ENCODE measurements around the gene LAMTOR1.

The LAMTOR1 gene

GRCh38 chr11:72100009-72100408 is 3.1 kb downstream of the LAMTOR1 start:
- no peaks in the 10 kb centered on the region for H3K27me3 ChIP-seq (ENCODE audit: control insufficient read depth in 1 of 2, insufficient read depth in 2 of 2, low read length in 2 of 2)
- H3K36me3 ChIP-seq (ENCODE audit: insufficient read depth, low read length) = peaks cover 42% of the 10 kb centered on the region
- H3K9me3 ChIP-seq (ENCODE audit: low read length) = no peaks in the 10 kb centered on the region
- H3K27ac ChIP-seq (ENCODE audit: low read depth, low read length) = no peak overlapping the region
- no peak overlapping the region for H3K9ac ChIP-seq (ENCODE audit: low read length)
- peaks cover 39% of the 10 kb centered on the region for H3K4me1 ChIP-seq (ENCODE audit: insufficient read depth, low read length)
- no peak overlapping the region for H3K4me3 ChIP-seq (ENCODE audit: low read depth in 1 of 2, low read length in 2 of 2)

DNA sequence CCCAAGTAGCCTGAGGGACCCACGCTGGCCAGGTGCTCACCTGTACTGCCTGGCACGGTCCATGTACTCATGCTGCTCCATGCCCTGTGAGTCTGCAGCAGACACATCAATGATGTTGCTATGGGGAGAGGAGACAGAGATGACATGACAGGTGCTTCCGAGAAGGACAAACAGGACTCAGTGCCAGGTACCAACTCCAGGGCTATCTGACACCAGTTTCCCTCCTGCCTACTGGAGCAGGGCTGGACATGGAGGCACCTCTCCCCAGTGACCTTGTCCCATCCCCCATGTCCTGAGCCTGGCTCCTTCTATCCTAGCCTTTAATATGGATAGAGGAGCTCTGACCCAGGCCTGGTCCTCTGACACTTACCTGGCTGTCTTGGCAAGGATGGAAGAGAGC is 4.4 kb downstream of the LAMTOR1 start:
- no peak overlapping the region for H3K9ac ChIP-seq (ENCODE audit: low read length)
- H3K4me3 ChIP-seq (ENCODE audit: low read depth in 1 of 2, low read length in 2 of 2) = no peak overlapping the region
- H3K27ac ChIP-seq (ENCODE audit: low read depth, low read length) = no peak overlapping the region
- H3K27me3 ChIP-seq (ENCODE audit: control insufficient read depth in 1 of 2, insufficient read depth in 2 of 2, low read length in 2 of 2) = no peaks in the 10 kb centered on the region
- peaks cover 49% of the 10 kb centered on the region for H3K36me3 ChIP-seq (ENCODE audit: insufficient read depth, low read length)
- H3K9me3 ChIP-seq (ENCODE audit: low read length) = no peaks in the 10 kb centered on the region
- peaks cover 34% of the 10 kb centered on the region for H3K4me1 ChIP-seq (ENCODE audit: insufficient read depth, low read length)

DNA sequence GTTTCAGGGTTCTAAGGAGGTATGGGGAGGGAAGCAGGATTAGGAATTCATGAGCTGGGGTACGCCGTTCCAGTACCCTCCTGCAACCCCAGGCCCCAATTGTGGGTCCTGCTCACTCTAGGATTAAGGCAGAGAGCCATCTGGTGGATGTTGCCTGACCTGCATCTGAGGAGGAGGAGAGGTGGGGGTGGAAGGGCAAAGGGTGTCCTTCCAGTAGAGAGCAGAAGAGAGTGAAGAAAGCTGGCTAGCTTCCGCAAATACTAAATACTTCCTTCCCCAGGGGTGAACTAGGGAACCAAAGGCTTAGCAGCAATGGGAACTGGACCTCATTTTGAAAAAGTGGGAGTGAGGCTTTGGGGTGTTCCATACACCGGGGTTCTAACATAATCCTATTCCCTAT is 11.8 kb downstream of the LAMTOR1 start:
- peaks cover 21% of the 10 kb centered on the region for H3K36me3 ChIP-seq (ENCODE audit: insufficient read depth, low read length)
- peaks cover 12% of the 10 kb centered on the region for H3K4me1 ChIP-seq (ENCODE audit: insufficient read depth, low read length)
- no peak overlapping the region for H3K27ac ChIP-seq (ENCODE audit: low read depth, low read length)
- no peaks in the 10 kb centered on the region for H3K27me3 ChIP-seq (ENCODE audit: control insufficient read depth in 1 of 2, insufficient read depth in 2 of 2, low read length in 2 of 2)
- H3K4me3 ChIP-seq (ENCODE audit: low read depth in 1 of 2, low read length in 2 of 2) = no peak overlapping the region
- H3K9ac ChIP-seq (ENCODE audit: low read length) = no peak overlapping the region
- H3K9me3 ChIP-seq (ENCODE audit: low read length) = no peaks in the 10 kb centered on the region

DNA sequence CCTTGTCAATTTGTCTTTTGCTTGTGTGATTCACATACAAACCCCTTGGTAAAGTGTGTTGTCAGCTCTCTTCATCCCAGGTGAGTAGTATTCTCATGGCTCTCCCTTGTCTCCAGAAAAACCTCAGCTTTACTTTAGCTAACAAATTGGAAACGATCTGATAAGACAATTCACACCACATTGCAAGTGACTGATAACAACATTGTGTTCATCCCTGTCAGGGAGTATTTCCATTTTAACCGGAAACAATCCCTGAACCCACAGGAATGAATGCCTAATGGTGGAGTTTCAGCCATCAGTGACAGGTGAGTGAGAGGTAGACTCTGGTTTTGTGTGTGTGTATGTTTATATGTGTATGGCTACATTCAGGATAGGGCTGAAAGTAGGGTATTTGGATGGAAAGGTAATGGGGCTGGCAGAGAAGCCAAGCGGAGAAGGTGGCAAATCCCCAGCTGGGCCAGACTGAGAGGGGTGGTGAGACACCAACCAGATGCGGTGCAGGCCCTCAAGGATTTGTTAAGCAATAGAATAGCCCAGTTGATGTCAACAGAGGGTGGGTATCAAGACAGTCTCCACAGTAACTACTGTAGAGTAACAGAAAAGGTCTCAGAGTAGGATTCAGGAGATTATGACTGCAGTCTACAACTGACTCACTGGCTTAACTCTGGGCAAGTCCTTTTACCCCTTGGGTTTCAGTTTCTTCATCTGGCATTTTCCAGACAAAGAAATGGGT is 14.9 kb downstream of the LAMTOR1 start:
- H3K27ac ChIP-seq (ENCODE audit: low read depth, low read length) = no peak overlapping the region
- H3K9me3 ChIP-seq (ENCODE audit: low read length) = no peaks in the 10 kb centered on the region
- peaks cover 12% of the 10 kb centered on the region for H3K4me1 ChIP-seq (ENCODE audit: insufficient read depth, low read length)
- H3K36me3 ChIP-seq (ENCODE audit: insufficient read depth, low read length) = peaks cover 11% of the 10 kb centered on the region
- no peak overlapping the region for H3K9ac ChIP-seq (ENCODE audit: low read length)
- no peak overlapping the region for H3K4me3 ChIP-seq (ENCODE audit: low read depth in 1 of 2, low read length in 2 of 2)
- no peaks in the 10 kb centered on the region for H3K27me3 ChIP-seq (ENCODE audit: control insufficient read depth in 1 of 2, insufficient read depth in 2 of 2, low read length in 2 of 2)

GRCh38 chr11:72085621-72086351 is 17.3 kb downstream of the LAMTOR1 start:
- Histone ChIP-seq H3K27me3 (ENCODE audit: control insufficient read depth in 1 of 2, insufficient read depth in 2 of 2, low read length in 2 of 2) (no peaks in the 10 kb centered on the region), H3K9me3 (ENCODE audit: low read length) (no peaks in the 10 kb centered on the region), H3K4me1 (ENCODE audit: insufficient read depth, low read length) (peaks cover 10% of the 10 kb centered on the region), H3K9ac (ENCODE audit: low read length) (no peak overlapping the region), H3K4me3 (ENCODE audit: low read depth in 1 of 2, low read length in 2 of 2) (no peak overlapping the region), H3K36me3 (ENCODE audit: insufficient read depth, low read length) (peaks cover 7% of the 10 kb centered on the region), H3K27ac (ENCODE audit: low read depth, low read length) (no peak overlapping the region)

GRCh38 chr11:72084965-72085364 is 18.1 kb downstream of the LAMTOR1 start:
- no peak overlapping the region for H3K4me3 ChIP-seq (ENCODE audit: low read depth in 1 of 2, low read length in 2 of 2)
- H3K9me3 ChIP-seq (ENCODE audit: low read length) = no peaks in the 10 kb centered on the region
- H3K27me3 ChIP-seq (ENCODE audit: control insufficient read depth in 1 of 2, insufficient read depth in 2 of 2, low read length in 2 of 2) = no peaks in the 10 kb centered on the region
- no peak overlapping the region for H3K27ac ChIP-seq (ENCODE audit: low read depth, low read length)
- H3K4me1 ChIP-seq (ENCODE audit: insufficient read depth, low read length) = peaks cover 9% of the 10 kb centered on the region
- no peak overlapping the region for H3K9ac ChIP-seq (ENCODE audit: low read length)
- H3K36me3 ChIP-seq (ENCODE audit: insufficient read depth, low read length) = peaks cover 7% of the 10 kb centered on the region

- no peak overlapping the region for H3K9ac ChIP-seq (ENCODE audit: low read length)
- no peak overlapping the region for H3K4me3 ChIP-seq (ENCODE audit: low read depth in 1 of 2, low read length in 2 of 2)
- H3K36me3 ChIP-seq (ENCODE audit: insufficient read depth, low read length) = peaks cover 7% of the 10 kb centered on the region
- H3K27ac ChIP-seq (ENCODE audit: low read depth, low read length) = no peak overlapping the region
- peaks cover 14% of the 10 kb centered on the region for H3K4me1 ChIP-seq (ENCODE audit: insufficient read depth, low read length)
- H3K27me3 ChIP-seq (ENCODE audit: control insufficient read depth in 1 of 2, insufficient read depth in 2 of 2, low read length in 2 of 2) = no peaks in the 10 kb centered on the region
- no peaks in the 10 kb centered on the region for H3K9me3 ChIP-seq (ENCODE audit: low read length)
These were observed 19.0 kb downstream of the LAMTOR1 start for GRCh38 chr11:72084076-72084475.

GRCh38 chr11:72083414-72083813 is 19.7 kb downstream of the LAMTOR1 start:
- no peaks in the 10 kb centered on the region for H3K9me3 ChIP-seq (ENCODE audit: low read length)
- no peaks in the 10 kb centered on the region for H3K27me3 ChIP-seq (ENCODE audit: control insufficient read depth in 1 of 2, insufficient read depth in 2 of 2, low read length in 2 of 2)
- peaks cover 21% of the 10 kb centered on the region for H3K4me1 ChIP-seq (ENCODE audit: insufficient read depth, low read length)
- no peak overlapping the region for H3K9ac ChIP-seq (ENCODE audit: low read length)
- H3K27ac ChIP-seq (ENCODE audit: low read depth, low read length) = no peak overlapping the region
- H3K4me3 ChIP-seq (ENCODE audit: low read depth in 1 of 2, low read length in 2 of 2) = no peak overlapping the region
- H3K36me3 ChIP-seq (ENCODE audit: insufficient read depth, low read length) = peaks cover 7% of the 10 kb centered on the region

DNA sequence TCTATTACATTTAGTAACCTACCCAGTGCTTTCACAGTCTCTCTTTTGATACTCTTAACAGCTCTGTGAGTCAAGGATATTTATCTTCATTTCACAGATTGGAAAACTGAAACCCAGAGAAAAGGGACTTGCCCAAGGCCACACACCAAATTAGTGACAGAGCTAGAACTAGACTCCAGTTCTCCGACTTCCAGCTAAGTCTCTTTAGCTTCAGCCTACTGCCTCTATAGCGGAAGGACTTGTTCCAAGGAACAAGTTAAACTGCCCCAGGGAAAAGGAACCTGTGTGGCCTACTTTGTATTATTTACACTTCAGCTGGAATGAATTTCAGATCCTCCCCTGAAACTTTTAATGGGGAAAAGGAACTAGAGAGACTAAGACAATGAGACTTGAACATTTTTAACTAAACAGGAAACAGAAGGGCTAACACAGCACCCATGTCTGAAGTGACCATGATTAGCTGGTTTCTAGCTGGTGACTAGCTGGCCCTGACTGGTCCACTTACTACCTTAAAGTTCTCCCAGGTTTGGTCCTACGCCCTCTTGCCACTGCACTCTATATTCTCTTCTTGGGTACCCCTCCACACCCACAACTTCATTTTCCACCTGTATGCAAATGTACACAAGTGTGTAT is 21.2 kb downstream of the LAMTOR1 start:
- Histone ChIP-seq H3K27me3 (ENCODE audit: control insufficient read depth in 1 of 2, insufficient read depth in 2 of 2, low read length in 2 of 2) (no peaks in the 10 kb centered on the region), H3K4me1 (ENCODE audit: insufficient read depth, low read length) (peaks cover 23% of the 10 kb centered on the region), H3K36me3 (ENCODE audit: insufficient read depth, low read length) (no peaks in the 10 kb centered on the region), H3K4me3 (ENCODE audit: low read depth in 1 of 2, low read length in 2 of 2) (no peak overlapping the region), H3K9ac (ENCODE audit: low read length) (no peak overlapping the region), H3K9me3 (ENCODE audit: low read length) (no peaks in the 10 kb centered on the region), H3K27ac (ENCODE audit: low read depth, low read length) (no peak overlapping the region)

DNA sequence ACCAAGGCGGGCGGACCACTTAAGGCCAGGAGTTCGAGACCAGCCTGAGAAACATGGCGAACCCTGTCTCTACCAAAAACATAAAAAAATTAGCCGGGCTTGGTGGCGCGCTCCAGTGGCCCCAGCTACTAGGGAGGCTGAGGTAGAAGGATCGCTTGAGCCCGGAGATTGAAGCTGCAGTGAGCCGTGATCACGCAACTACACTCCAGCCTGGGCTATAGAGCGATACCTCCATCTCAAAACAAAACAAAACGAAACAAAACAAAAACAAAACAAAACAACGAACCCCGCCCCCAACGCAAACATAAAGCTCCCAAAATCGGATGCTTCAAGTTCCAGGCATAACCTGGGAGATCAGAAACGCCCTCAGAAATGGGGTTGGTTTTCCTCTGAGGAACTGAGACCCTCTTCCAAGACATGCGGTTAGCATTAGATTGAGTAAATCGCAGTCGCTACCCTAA is 21.9 kb downstream of the LAMTOR1 start:
- peak overlapping the region; percentile 63 for H3K9ac ChIP-seq (ENCODE audit: low read length)
- no peaks in the 10 kb centered on the region for H3K9me3 ChIP-seq (ENCODE audit: low read length)
- H3K36me3 ChIP-seq (ENCODE audit: insufficient read depth, low read length) = no peaks in the 10 kb centered on the region
- no peaks in the 10 kb centered on the region for H3K27me3 ChIP-seq (ENCODE audit: control insufficient read depth in 1 of 2, insufficient read depth in 2 of 2, low read length in 2 of 2)
- peak overlapping the region; percentile 86 for H3K27ac ChIP-seq (ENCODE audit: low read depth, low read length)
- peaks cover 23% of the 10 kb centered on the region for H3K4me1 ChIP-seq (ENCODE audit: insufficient read depth, low read length)
- peak overlapping the region; percentile 53 to 74 for H3K4me3 ChIP-seq (ENCODE audit: low read depth in 1 of 2, low read length in 2 of 2)

DNA sequence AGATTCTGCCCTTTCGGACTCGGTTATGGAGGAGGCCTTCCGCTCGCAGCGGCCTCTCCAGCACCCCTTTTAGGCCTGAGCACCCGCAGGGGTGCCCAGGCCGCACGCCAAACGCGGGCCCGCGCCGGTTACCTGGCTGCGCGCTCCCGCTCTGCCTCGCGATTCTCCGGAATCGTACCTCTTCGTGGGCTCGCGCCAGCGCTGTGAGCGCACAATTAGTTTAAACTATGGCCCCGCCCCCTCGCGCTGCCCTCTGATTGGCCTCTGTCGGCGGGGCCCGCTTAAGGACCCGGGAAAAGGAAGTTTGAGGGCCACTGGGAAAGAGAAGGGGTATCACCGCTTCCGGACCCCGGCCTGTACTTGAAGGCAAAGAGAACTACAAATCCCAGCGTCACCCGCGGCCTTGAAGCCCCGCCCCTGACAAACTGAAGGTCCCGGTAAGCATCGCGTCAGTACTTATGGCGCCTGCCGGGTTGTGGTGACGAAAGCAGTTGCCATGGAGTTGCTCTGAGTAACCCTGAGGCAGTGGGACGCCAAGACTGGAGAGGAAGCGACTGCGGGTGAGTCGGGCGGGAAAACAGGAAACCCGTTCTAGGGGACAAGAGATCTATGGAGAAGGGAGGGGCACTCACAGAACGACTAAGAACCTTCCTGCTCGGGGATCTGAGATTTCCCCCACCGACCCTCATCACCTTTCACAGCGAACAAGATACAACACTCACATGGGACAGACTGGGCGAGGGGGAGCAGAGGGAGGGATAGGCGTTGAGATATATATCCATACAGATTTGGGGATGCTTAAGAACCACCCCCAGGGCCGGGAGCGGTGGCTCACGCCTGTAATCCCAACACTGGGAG is 22.5 kb downstream of the LAMTOR1 start, which contains the start of the genes LRRC51 and NUMA1:
LRRC51 (plus strand) TSS at position 525 of the 858 bp plus-strand sequence. CDS start 8,234 bp downstream, outside the sequence.
NUMA1 (minus strand) TSS at position 217 of the 858 bp plus-strand sequence. CDS start 44,599 bp downstream, outside the sequence.
- Histone ChIP-seq H3K9me3 (ENCODE audit: low read length) (no peaks in the 10 kb centered on the region), H3K36me3 (ENCODE audit: insufficient read depth, low read length) (no peaks in the 10 kb centered on the region), H3K4me1 (ENCODE audit: insufficient read depth, low read length) (peaks cover 23% of the 10 kb centered on the region), H3K9ac (ENCODE audit: low read length) (peak within 1 kb of the TSS; percentile 63), H3K27ac (ENCODE audit: low read depth, low read length) (peak within 1 kb of the TSS; percentile 87), H3K27me3 (ENCODE audit: control insufficient read depth in 1 of 2, insufficient read depth in 2 of 2, low read length in 2 of 2) (no peaks in the 10 kb centered on the region), H3K4me3 (ENCODE audit: low read depth in 1 of 2, low read length in 2 of 2) (peak within 1 kb of the TSS; percentile 74 to 80)

Data from muscle layer of colon (tissue), 2 donors.